Measurements from ENCODE around the gene MAP2K4.

MAP2K4 gene

GRCh38 chr17:12041312-12041711, 20.6 kb downstream of the MAP2K4 start:
- no peak for DNase-seq

GRCh38 chr17:12043702-12044101, 23.0 kb downstream of the MAP2K4 start:
- DNase-seq = no peak

GRCh38 chr17:12046786-12047185, 26.1 kb downstream of the MAP2K4 start:
- no peak for DNase-seq

GRCh38 chr17:12047681-12048376, 27.2 kb downstream of the MAP2K4 start:
- no peak for DNase-seq

- no peak for DNase-seq
Observed at GRCh38 chr17:12048843-12049473, 28.3 kb downstream of the MAP2K4 start.

GRCh38 chr17:12050646-12051225, 30.1 kb downstream of the MAP2K4 start:
- DNase-seq = no peak

- DNase-seq = no peak
Observed at GRCh38 chr17:12053552-12053951, 32.9 kb downstream of the MAP2K4 start.

- DNase-seq = no peak
Observed at GRCh38 chr17:12055889-12056288, 35.2 kb downstream of the MAP2K4 start.

GRCh38 chr17:12057520-12057919, 36.8 kb downstream of the MAP2K4 start:
- DNase-seq = no peak

GRCh38 chr17:12058535-12058934, 37.9 kb downstream of the MAP2K4 start:
- no peak for DNase-seq

- DNase-seq = no peak
Observed at GRCh38 chr17:12062249-12062648, 41.6 kb downstream of the MAP2K4 start.

- no peak for DNase-seq
Observed at GRCh38 chr17:12064395-12064794, 43.7 kb downstream of the MAP2K4 start.

- no peak for DNase-seq
Observed at GRCh38 chr17:12067485-12067884, 46.8 kb downstream of the MAP2K4 start.

- DNase-seq = no peak
Observed at GRCh38 chr17:12068946-12069345, 48.3 kb downstream of the MAP2K4 start.

- no peak for DNase-seq
Observed at GRCh38 chr17:12070561-12070960, 49.9 kb downstream of the MAP2K4 start.

- no peak for DNase-seq
Observed at GRCh38 chr17:12074346-12074745, 53.7 kb downstream of the MAP2K4 start.

- DNase-seq = no peak
Observed at GRCh38 chr17:12077773-12078172, 57.1 kb downstream of the MAP2K4 start.

GRCh38 chr17:12078791-12079190, 58.1 kb downstream of the MAP2K4 start:
- no peak for DNase-seq

GRCh38 chr17:12081720-12082119, 61.0 kb downstream of the MAP2K4 start:
- no peak for DNase-seq

GRCh38 chr17:12085076-12085949, 64.6 kb downstream of the MAP2K4 start:
- no peak for DNase-seq

- DNase-seq = no peak
Observed at GRCh38 chr17:12088035-12088434, 67.4 kb downstream of the MAP2K4 start.

GRCh38 chr17:12089809-12090384, 69.2 kb downstream of the MAP2K4 start:
- no peak for DNase-seq

GRCh38 chr17:12094336-12094735, 73.7 kb downstream of the MAP2K4 start:
- DNase-seq = no peak

Data from stimulated activated CD8-positive, alpha-beta memory T cell treated with anti-CD3 and anti-CD28 coated beads, Interleukin-4, amount 100 ng/mL, for 48 hours (primary cell).